ENCODE results near the gene TCEAL1.
"Not testable (repeated sequence)": the region's sequence is repeated elsewhere in the genome, so short reads cannot be mapped to it uniquely, and the experiment has no call there.

TCEAL1 gene

DNA sequence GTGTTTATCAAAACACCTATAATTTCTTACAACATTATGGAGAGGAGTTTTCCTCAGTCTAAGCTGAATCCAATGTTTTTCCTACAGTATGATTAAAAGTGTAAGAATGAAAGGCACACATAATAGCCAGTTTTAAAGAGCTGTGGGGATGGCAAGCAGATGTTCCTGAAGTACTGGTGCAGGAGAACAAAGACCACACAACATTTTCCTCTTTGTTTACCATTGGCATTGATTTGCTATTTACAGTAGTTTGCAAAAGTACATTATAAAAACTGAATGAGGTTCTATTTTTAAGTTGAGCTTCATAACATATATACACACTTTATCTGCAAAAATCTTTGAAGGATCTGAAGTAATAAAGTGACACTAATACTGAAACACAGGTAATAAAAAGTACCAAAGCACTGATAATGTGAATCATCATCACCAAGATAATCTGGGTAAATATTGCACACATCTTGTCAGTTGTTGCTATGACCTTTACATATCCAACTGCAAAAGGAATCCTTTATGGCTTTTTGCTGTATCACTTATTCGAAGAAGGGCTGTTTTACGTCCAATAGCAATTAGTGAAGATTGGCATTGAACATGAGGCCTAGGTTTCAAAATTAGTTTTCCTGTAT, 22.5 kb downstream of the TCEAL1 start:
- H3K4me1 Mint-ChIP-seq (ENCODE audit: low read depth), result peaks cover 2% of the 10 kb centered on the region
- H3K9me3 Mint-ChIP-seq, result peaks cover 5% of the 10 kb centered on the region
- peaks cover 18% of the 10 kb centered on the region for H3K27me3 Mint-ChIP-seq
- DNase-seq, result no peak
- H3K4me3 Mint-ChIP-seq, result no peak overlapping the region
- no peak overlapping the region for H3K27ac Mint-ChIP-seq
- no peaks in the 10 kb centered on the region for H3K36me3 Mint-ChIP-seq (ENCODE audit: low read depth)

DNA sequence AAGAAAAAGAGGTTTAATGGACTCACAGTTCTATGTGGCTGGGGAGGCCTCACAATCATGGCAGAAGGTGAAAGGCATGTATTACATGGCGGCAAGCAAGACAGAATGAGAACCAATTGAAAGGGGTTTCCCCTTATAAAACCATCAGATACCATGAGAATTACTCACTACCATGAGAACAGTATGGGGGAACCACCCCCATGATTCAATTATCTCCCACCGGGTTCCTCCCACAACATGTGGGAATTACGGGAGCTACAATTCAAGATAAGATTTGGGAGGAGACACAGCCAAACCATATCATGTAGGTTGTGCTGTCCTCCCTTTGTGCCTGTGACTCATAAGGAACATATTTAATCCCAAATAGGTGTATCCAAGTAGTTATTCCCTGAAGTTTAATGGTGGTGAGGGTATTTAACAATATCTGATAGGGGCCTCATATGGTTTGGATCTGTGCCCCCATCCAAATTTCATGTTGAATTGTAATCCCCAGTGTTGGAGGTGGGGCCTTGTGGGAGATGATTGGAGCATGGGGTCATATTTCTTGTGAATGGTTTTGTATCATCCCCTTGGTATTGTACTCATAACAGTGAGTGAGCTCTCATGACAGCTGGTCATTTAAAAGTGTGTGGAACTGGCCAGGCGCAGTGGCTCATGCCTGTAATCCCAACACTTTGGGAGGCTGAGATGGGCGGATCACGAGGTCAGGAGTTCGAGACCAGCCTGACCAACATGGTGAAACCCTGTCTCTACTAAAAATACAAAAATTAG, 26.6 kb downstream of the TCEAL1 start:
- H3K27me3 Mint-ChIP-seq, result peaks cover 42% of the 10 kb centered on the region
- H3K27ac Mint-ChIP-seq; DNase-seq; H3K9me3 Mint-ChIP-seq; H3K4me1 Mint-ChIP-seq (ENCODE audit: low read depth); H3K4me3 Mint-ChIP-seq; H3K36me3 Mint-ChIP-seq (ENCODE audit: low read depth): not testable (repeated sequence)

GRCh38 chrX:103656617-103657016, 27.8 kb downstream of the TCEAL1 start:
- Mint-ChIP-seq H3K9me3 (peaks cover 5% of the 10 kb centered on the region), H3K27me3 (peaks cover 52% of the 10 kb centered on the region), H3K4me3 (no peak overlapping the region), H3K36me3 (ENCODE audit: low read depth) (no peaks in the 10 kb centered on the region), H3K4me1 (ENCODE audit: low read depth) (peaks cover 5% of the 10 kb centered on the region), H3K27ac (no peak overlapping the region)
- DNase-seq, result no peak

DNA sequence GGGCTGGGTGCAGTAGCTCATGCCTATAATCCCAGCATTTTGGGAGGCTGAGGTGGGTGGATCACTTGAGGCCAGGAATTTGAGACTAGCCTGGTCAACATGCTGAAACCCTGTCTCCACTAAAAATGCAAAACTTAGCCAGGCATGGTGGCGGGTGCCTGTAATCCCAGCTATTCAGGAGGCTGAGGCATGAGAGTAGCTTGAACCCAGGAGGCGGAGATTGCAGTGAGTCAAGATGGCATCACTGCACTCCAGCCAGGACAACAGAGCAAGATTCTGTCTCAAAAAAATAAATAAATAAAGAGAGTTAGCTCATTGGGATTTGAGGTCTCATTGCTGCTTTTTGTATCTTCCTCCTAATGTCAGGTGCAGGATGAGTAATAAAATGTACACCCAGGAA, 28.3 kb downstream of the TCEAL1 start:
- peaks cover 57% of the 10 kb centered on the region for H3K27me3 Mint-ChIP-seq
- H3K27ac Mint-ChIP-seq; DNase-seq; H3K4me3 Mint-ChIP-seq; H3K4me1 Mint-ChIP-seq (ENCODE audit: low read depth); H3K9me3 Mint-ChIP-seq; H3K36me3 Mint-ChIP-seq (ENCODE audit: low read depth): not testable (repeated sequence)

DNA sequence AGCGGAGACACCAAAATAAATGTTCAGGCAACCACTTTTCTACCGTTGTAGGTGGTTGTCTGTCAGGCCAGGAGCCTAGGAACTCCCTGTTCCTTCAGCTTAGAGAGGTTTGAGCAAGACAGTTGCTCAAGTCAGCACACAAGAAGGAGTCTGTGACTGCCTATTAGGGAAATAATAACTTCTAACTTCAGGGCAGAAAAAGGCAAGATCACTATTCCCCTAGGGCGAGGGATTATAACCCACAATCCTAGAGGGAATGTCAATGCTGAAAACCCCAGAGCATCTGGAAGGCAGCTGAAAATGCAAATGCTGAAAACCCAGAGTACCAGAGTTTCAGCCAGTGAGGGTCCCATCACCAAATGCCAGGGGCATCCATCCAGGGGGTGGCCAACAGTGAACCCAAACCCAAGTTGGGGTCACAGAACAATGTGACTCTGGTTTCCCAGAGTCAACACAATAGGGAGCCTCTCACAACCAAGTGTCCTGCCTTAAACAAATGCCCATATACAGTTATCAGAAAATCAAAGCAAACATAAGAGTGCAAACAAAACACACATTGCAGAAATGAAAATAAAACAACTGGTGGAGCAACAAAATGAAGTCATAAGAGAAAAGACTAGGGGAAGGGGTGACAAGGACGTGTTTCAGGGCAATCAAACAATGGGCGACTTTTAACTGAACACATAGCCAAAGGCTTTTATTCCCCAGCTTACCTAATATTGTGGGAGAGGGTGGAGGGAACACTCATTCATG, 30.1 kb downstream of the TCEAL1 start:
- DNase-seq, result no peak
- Mint-ChIP-seq H3K27ac (no peak overlapping the region), H3K27me3 (peaks cover 70% of the 10 kb centered on the region), H3K9me3 (peaks cover 5% of the 10 kb centered on the region), H3K4me3 (no peak overlapping the region), H3K36me3 (ENCODE audit: low read depth) (no peaks in the 10 kb centered on the region), H3K4me1 (ENCODE audit: low read depth) (peaks cover 5% of the 10 kb centered on the region)

DNA sequence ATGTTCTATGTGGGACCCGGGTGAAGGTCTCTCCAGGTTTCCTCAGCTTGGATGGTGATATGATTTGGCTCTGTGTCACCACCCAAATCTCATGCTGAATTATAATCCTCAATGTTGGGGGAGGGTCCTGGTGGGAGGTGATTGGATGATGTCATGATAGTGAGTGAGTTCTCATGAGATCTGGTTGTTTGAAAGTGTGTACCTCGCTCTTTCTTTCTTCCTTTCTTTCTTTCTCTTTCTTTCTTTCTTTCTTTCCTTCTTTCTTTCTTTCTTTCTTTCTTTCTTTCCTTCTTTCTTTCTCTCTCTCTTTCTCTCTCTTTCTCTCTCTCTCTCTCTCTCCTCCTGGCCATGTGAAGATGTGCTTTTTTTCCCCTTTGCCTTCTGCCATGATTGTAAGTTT, 30.7 kb downstream of the TCEAL1 start:
- H3K27me3 Mint-ChIP-seq, result peaks cover 72% of the 10 kb centered on the region
- not testable (repeated sequence) for H3K4me1 Mint-ChIP-seq (ENCODE audit: low read depth); H3K27ac Mint-ChIP-seq; DNase-seq; H3K9me3 Mint-ChIP-seq; H3K4me3 Mint-ChIP-seq; H3K36me3 Mint-ChIP-seq (ENCODE audit: low read depth)

GRCh38 chrX:103663981-103664762, 35.4 kb downstream of the TCEAL1 start:
- no peaks in the 10 kb centered on the region for H3K4me1 Mint-ChIP-seq (ENCODE audit: low read depth)
- no peak for DNase-seq
- no peaks in the 10 kb centered on the region for H3K36me3 Mint-ChIP-seq (ENCODE audit: low read depth)
- no peaks in the 10 kb centered on the region for H3K9me3 Mint-ChIP-seq
- no peak overlapping the region for H3K4me3 Mint-ChIP-seq
- H3K27ac Mint-ChIP-seq, result no peak overlapping the region
- peaks cover 54% of the 10 kb centered on the region for H3K27me3 Mint-ChIP-seq

DNA sequence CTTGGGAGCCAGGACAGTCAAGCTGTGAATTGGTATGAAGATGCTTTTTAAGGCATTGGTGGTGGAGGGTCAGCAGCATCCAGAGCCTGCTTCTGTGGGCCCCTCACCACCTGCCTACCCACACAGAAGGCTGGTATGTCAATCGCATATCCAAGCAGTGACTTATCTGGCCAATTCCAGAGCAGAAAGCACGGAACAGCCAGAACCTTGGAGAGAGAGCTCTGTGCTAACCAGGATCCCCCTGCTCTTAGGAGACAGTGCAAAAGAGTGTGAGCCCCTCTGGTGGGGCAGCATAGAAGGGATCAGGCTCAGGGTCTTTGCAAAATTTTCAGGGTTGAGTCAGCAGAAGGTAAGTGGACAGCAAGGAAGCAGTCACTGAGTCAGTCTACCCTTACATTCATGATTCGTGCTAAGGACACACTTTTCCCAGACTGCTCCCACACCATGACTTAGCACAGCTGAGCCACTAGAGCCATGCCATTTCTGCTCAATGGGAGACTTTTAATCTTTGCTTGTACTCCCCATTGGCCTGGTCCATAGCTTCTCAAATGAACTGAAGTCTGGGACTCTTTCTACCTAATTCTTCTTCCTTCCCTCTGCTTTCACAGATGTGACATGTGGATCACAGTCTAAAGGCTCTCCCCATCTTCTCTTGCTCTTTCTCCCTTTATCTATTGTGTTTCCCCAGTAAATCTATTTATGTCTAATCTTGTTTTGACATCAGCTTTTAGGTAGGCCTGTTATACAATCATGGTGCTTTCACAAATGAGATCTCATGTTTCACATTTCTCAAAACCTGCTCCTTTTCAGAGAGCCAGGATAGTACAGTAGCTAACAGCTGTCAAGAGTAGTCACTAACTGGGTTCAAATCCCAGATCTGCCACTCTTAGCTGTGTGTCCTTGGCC, 37.7 kb downstream of the TCEAL1 start:
- H3K27ac Mint-ChIP-seq, result no peak overlapping the region
- no peaks in the 10 kb centered on the region for H3K36me3 Mint-ChIP-seq (ENCODE audit: low read depth)
- H3K27me3 Mint-ChIP-seq, result peaks cover 38% of the 10 kb centered on the region
- H3K9me3 Mint-ChIP-seq, result no peaks in the 10 kb centered on the region
- DNase-seq, result no peak
- no peak overlapping the region for H3K4me3 Mint-ChIP-seq
- no peaks in the 10 kb centered on the region for H3K4me1 Mint-ChIP-seq (ENCODE audit: low read depth)

DNA sequence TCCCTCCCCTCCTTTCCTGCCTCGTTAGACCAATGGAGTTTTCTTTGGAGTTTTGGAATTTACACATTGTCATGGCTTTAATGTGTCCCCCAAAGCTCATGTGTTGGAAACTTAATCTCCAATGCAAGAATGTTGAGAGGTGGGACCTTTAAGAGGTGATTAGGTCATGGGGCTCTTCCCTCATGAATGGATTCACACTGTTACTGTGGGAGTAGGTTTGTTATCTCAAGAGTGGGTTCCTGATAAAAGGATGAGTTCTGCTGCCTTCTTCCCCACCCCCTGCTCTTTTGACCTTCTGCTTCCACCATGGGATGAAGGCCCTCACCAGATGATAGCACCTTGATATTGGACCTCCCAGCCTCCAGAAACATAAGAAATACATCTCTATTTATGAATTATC, 41.0 kb downstream of the TCEAL1 start:
- Mint-ChIP-seq H3K27ac (no peak overlapping the region), H3K4me1 (ENCODE audit: low read depth) (no peaks in the 10 kb centered on the region), H3K4me3 (no peak overlapping the region), H3K36me3 (ENCODE audit: low read depth) (peaks cover 4% of the 10 kb centered on the region), H3K9me3 (no peaks in the 10 kb centered on the region), H3K27me3 (peaks cover 14% of the 10 kb centered on the region)
- no peak for DNase-seq

GRCh38 chrX:103674531-103675454, 46.0 kb downstream of the TCEAL1 start:
- Mint-ChIP-seq H3K27me3 (peaks cover 8% of the 10 kb centered on the region), H3K9me3 (no peaks in the 10 kb centered on the region), H3K27ac (no peak overlapping the region), H3K4me1 (ENCODE audit: low read depth) (peaks cover 2% of the 10 kb centered on the region), H3K4me3 (no peak overlapping the region), H3K36me3 (ENCODE audit: low read depth) (peaks cover 50% of the 10 kb centered on the region)
- DNase-seq, result no peak

- H3K4me3 Mint-ChIP-seq, result no peak overlapping the region
- H3K9me3 Mint-ChIP-seq, result no peaks in the 10 kb centered on the region
- no peak for DNase-seq
- H3K27me3 Mint-ChIP-seq, result peaks cover 8% of the 10 kb centered on the region
- no peak overlapping the region for H3K27ac Mint-ChIP-seq
- peaks cover 74% of the 10 kb centered on the region for H3K36me3 Mint-ChIP-seq (ENCODE audit: low read depth)
- peaks cover 2% of the 10 kb centered on the region for H3K4me1 Mint-ChIP-seq (ENCODE audit: low read depth)
Measured at GRCh38 chrX:103678199-103678993, 49.6 kb downstream of the TCEAL1 start.
